HCT116 (cell line): ENCODE data around the gene ALG1.
"Not testable (repeated sequence)": the region's sequence is repeated elsewhere in the genome, so short reads cannot be mapped to it uniquely, and the experiment has no call there.

Source experiments
- ATF3 ChIP-seq: IDR thresholded peaks from 2 replicates; pipeline ENCODE4 v1.6.1; 2012
- CBX3 ChIP-seq: IDR thresholded peaks from 2 replicates; pipeline ENCODE4 v1.6.1; 2012; ENCODE audit warnings: low read depth
- CTCF ChIP-seq, 3 experiments: fragments of 200-600 bp in 1 of 3; sonication (generic) in 1 of 3; IDR thresholded peaks in 2 of 3; conservative IDR thresholded peaks in 1 of 3; 2 replicates each; pipeline ENCODE4 v1.5.1; 2012 to 2017; ENCODE audit warnings: low read depth in 2 of 3, low read length in 2 of 3, antibody characterized with exemption in 1 of 3, borderline replicate concordance in 1 of 3, control low read depth in 1 of 3, mild to moderate bottlenecking in 1 of 3, mixed read lengths in 1 of 3, mixed run types in 1 of 3, moderate library complexity in 1 of 3; ENCODE audit not compliant: insufficient read depth in 1 of 3
- EZH2 ChIP-seq: fragments of 200-600 bp; sonication (generic); IDR thresholded peaks from 2 replicates; pipeline ENCODE4 v1.6.1; 2017; ENCODE audit warnings: antibody characterized with exemption, mixed run types
- MAX ChIP-seq: IDR thresholded peaks from 2 replicates; pipeline ENCODE4 v1.6.1; 2012
- POLR2A ChIP-seq: IDR thresholded peaks from 2 replicates; pipeline ENCODE4 v1.7.0; 2011; ENCODE audit warnings: borderline replicate concordance; ENCODE audit not compliant: insufficient read depth, insufficient read length; ENCODE audit errors: extremely low read depth
- POLR2AphosphoS5 ChIP-seq: IDR thresholded peaks from 2 replicates; pipeline ENCODE4 v1.6.1; 2011; ENCODE audit warnings: mild to moderate bottlenecking, low read depth, low read length, moderate library complexity
- REST ChIP-seq: IDR thresholded peaks from 2 replicates; pipeline ENCODE4 v1.6.1; 2012; ENCODE audit warnings: low read depth
- SIN3A ChIP-seq: IDR thresholded peaks from 2 replicates; pipeline ENCODE4 v1.6.1; 2012; ENCODE audit warnings: low read depth
- TCF7L2 ChIP-seq: IDR thresholded peaks from 2 replicates; pipeline ENCODE4 v1.7.0; 2011; ENCODE audit warnings: borderline replicate concordance, inconsistent platforms; ENCODE audit not compliant: insufficient read depth, insufficient read length; ENCODE audit errors: extremely low read depth
- ZNF274 ChIP-seq: fragments of 200-500 bp; sonication (Bioruptor generic); IDR thresholded peaks from 2 replicates; pipeline ENCODE4 v1.6.1; 2014; ENCODE audit warnings: mild to moderate bottlenecking, low read depth, low read length, inconsistent platforms

GRCh38 chr16:5117300-5118087, 45.9 kb downstream of the ALG1 start:
- TF ChIP-seq REST; CTCF (IDR thresholded peaks at IDR 0.05 in 2 of 3, conservative IDR thresholded peaks at IDR 0.05 in 1 of 3; ENCODE audit: borderline replicate concordance in 1 of 3, insufficient read depth in 1 of 3, low read depth in 2 of 3, low read length in 2 of 3); POLR2AphosphoS5; POLR2A; TCF7L2; EZH2; ATF3; CBX3; MAX; SIN3A; ZNF274: not testable (repeated sequence)
